Left ventricle myocardium inferior (tissue), 1 donor: Measurements from ENCODE around the gene PRR5. TPM values are rescaled to one million over a fixed set of nuclear protein-coding genes. Genes with fewer than 3 reads are reported as not detected.

Experiments
- DNase-seq: peaks from one replicate; pipeline ENCODE4 v3.0.0-alpha.2; 2020
- H3K27ac ChIP-seq: fragments of 200-600 bp; replicated peaks from 2 replicates; pipeline ENCODE4 v1.8.0; 2021
- H3K27me3 ChIP-seq: fragments of 200-600 bp; 2 replicates; pipeline ENCODE4 v1.8.0; 2021; ENCODE audit warnings: low read depth
- H3K36me3 ChIP-seq: fragments of 200-600 bp; 2 replicates; pipeline ENCODE4 v1.8.0; 2021
- H3K4me1 ChIP-seq: fragments of 200-600 bp; 2 replicates; pipeline ENCODE4 v1.8.0; 2021
- H3K4me3 ChIP-seq: fragments of 200-600 bp; 2 replicates; pipeline ENCODE4 v1.8.0; 2021; ENCODE audit warnings: mild to moderate bottlenecking, moderate library complexity
- H3K9me3 ChIP-seq: fragments of 200-600 bp; replicated peaks from 2 replicates; pipeline ENCODE4 v1.8.0; 2021
- CTCF ChIP-seq: fragments of 200-600 bp; IDR thresholded peaks from 2 replicates; pipeline ENCODE4 v1.8.0; 2021; ENCODE audit warnings: antibody characterized with exemption, mild to moderate bottlenecking, borderline replicate concordance
- intact Hi-C: fragments of 100-400 bp; cut with micrococcal nuclease; formaldehyde crosslinking; loops from one replicate; pipeline ENCODE4 v1.11.0; 2022
- total RNA-seq: library from RNA; stranded (reverse); fragmentation: NEBNext Ultra II Directional; extraction: Animal tissue kit (Norgen Biotek cat#: 25700); gene quantifications from one replicate; pipeline ENCODE4 v1.2.1, GENCODE V29; 2021
- donor health status: DM: no; HTN: yes; CAD: no; lungs with severe emphysema.

Gene PRR5
- total RNA-seq, 1 donor from 2014 or later = 2.9 TPM

GRCh38 chr22:44727709-44728108 lies 25.7 kb downstream of the PRR5 start:
- Histone ChIP-seq H3K4me3 (no peak overlapping the region), H3K27ac (no peak overlapping the region), H3K36me3 (no peaks in the 10 kb centered on the region), H3K4me1 (peaks cover 17% of the 10 kb centered on the region), H3K27me3 (peaks cover 5% of the 10 kb centered on the region), H3K9me3 (no peaks in the 10 kb centered on the region)
- TF ChIP-seq CTCF = no peak
- no peak for DNase-seq
- intact Hi-C loops = no loop called here

- TF ChIP-seq CTCF = no peak
- intact Hi-C loops = no loop called here
- peaks cover 17% of the 10 kb centered on the region for H3K4me1 ChIP-seq
- H3K4me3 ChIP-seq = peak overlapping the region; percentile 36
- H3K27ac ChIP-seq = peak overlapping the region; percentile 67
- H3K9me3 ChIP-seq = no peaks in the 10 kb centered on the region
- DNase-seq = peak; percentile 53
- H3K36me3 ChIP-seq = no peaks in the 10 kb centered on the region
- peaks cover 5% of the 10 kb centered on the region for H3K27me3 ChIP-seq
Measured at GRCh38 chr22:44728761-44729324, 26.8 kb downstream of the PRR5 start.

- no peaks in the 10 kb centered on the region for H3K36me3 ChIP-seq
- H3K9me3 ChIP-seq = no peaks in the 10 kb centered on the region
- DNase-seq = peak; percentile 57
- peak overlapping the region; percentile 36 for H3K4me3 ChIP-seq
- H3K4me1 ChIP-seq = peaks cover 17% of the 10 kb centered on the region
- H3K27ac ChIP-seq = peak overlapping the region; percentile 67
- TF ChIP-seq CTCF = peak; percentile 27
- peaks cover 6% of the 10 kb centered on the region for H3K27me3 ChIP-seq
- intact Hi-C loops = no loop called here
Measured at GRCh38 chr22:44729391-44730021, 27.5 kb downstream of the PRR5 start.

GRCh38 chr22:44730022-44730393 lies 28.0 kb downstream of the PRR5 start:
- Histone ChIP-seq H3K4me3 (peak overlapping the region; percentile 36), H3K9me3 (no peaks in the 10 kb centered on the region), H3K4me1 (peaks cover 17% of the 10 kb centered on the region), H3K27me3 (peaks cover 11% of the 10 kb centered on the region), H3K27ac (peak overlapping the region; percentile 67), H3K36me3 (no peaks in the 10 kb centered on the region)
- intact Hi-C loops = no loop called here
- DNase-seq = no peak
- TF ChIP-seq CTCF = no peak

GRCh38 chr22:44730490-44731356 lies 28.7 kb downstream of the PRR5 start:
- no peaks in the 10 kb centered on the region for H3K36me3 ChIP-seq
- peak overlapping the region; percentile 67 for H3K27ac ChIP-seq
- no peak for TF ChIP-seq CTCF
- peaks cover 17% of the 10 kb centered on the region for H3K4me1 ChIP-seq
- no peaks in the 10 kb centered on the region for H3K9me3 ChIP-seq
- no peak overlapping the region for H3K4me3 ChIP-seq
- H3K27me3 ChIP-seq = peaks cover 18% of the 10 kb centered on the region
- intact Hi-C loops = no loop called here
- no peak for DNase-seq
